HEK293 (cell line): ENCODE data around the gene GAK.

ENCODE experiments used
- CTCF ChIA-PET: fragments of 350-600 bp; formaldehyde crosslinking; extraction: SDS; loops from one replicate; lab custom pipeline; 2021; ENCODE audit warnings: antibody characterized with exemption; lab: Yijun Ruan, JAX
- POLR2A ChIA-PET: fragments of 300-600 bp; formaldehyde crosslinking; extraction: SDS; loops from one replicate; lab custom pipeline; 2020; ENCODE audit warnings: antibody characterized with exemption, inconsistent platforms; lab: Yijun Ruan, JAX
- H3K27ac ChIP-seq: fragments of 200-500 bp; sonication (Bioruptor generic); 2 replicates; pipeline ENCODE4 v1.5.1; 2014; ENCODE audit warnings: low read depth, low read length, control low read depth, inconsistent platforms; ENCODE audit errors: extremely low read depth
- H3K36me3 ChIP-seq, 2 experiments: fragments of 200-500 bp in 1 of 2; sonication (Bioruptor generic) in 1 of 2; 1 replicate in 1 of 2; 2 replicates in 1 of 2; pipeline ENCODE4 v1.5.1; 2014 to 2017; ENCODE audit warnings: inconsistent platforms in 2 of 2, low read length in 2 of 2; ENCODE audit not compliant: control insufficient read depth in 2 of 2, insufficient read depth in 1 of 2
- H3K4me1 ChIP-seq: fragments of 200-500 bp; sonication (Bioruptor generic); 2 replicates; pipeline ENCODE4 v1.5.1; 2014; ENCODE audit warnings: mild to moderate bottlenecking, low read length, inconsistent platforms; ENCODE audit not compliant: control insufficient read depth, insufficient read depth
- H3K4me3 ChIP-seq: 2 replicates; pipeline ENCODE4 v1.5.1; 2011; ENCODE audit warnings: low read depth, mild to moderate bottlenecking, control low read depth, low read length, moderate library complexity
- H3K9me3 ChIP-seq: fragments of 200-500 bp; sonication (Bioruptor generic); 2 replicates; pipeline ENCODE4 v1.5.1; 2014; ENCODE audit warnings: low read depth, low read length, inconsistent platforms; ENCODE audit not compliant: control insufficient read depth, insufficient read depth
- BCL11B ChIP-seq: fragments of 450-650 bp; formaldehyde crosslinking; IDR thresholded peaks from 2 replicates; pipeline ENCODE4 v1.5.1; 2016; ENCODE audit warnings: low read depth, missing biosample characterization, missing genetic modification characterization
- EGR2 ChIP-seq: fragments of 450-650 bp; formaldehyde crosslinking; IDR thresholded peaks from 2 replicates; pipeline ENCODE4 v1.5.1; 2016; ENCODE audit warnings: low read depth, missing biosample characterization, missing genetic modification characterization
- GFI1B ChIP-seq: fragments of 450-650 bp; formaldehyde crosslinking; IDR thresholded peaks from 2 replicates; pipeline ENCODE4 v1.5.1; 2016; ENCODE audit warnings: missing biosample characterization, missing genetic modification characterization
- IKZF3 ChIP-seq: fragments of 450-650 bp; IDR thresholded peaks from 2 replicates; pipeline ENCODE4 v1.5.0; 2018; ENCODE audit warnings: missing biosample characterization, mild to moderate bottlenecking, missing genetic modification characterization, moderate library complexity
- KLF9 ChIP-seq: fragments of 450-650 bp; formaldehyde crosslinking; IDR thresholded peaks from 2 replicates; pipeline ENCODE4 v1.5.1; 2016; ENCODE audit warnings: missing biosample characterization, missing genetic modification characterization, low read depth
- SALL2 ChIP-seq: fragments of 450-650 bp; formaldehyde crosslinking; IDR thresholded peaks from 2 replicates; pipeline ENCODE4 v1.5.0; 2017; ENCODE audit warnings: missing biosample characterization, mild to moderate bottlenecking, missing genetic modification characterization, borderline replicate concordance
- WT1 ChIP-seq: fragments of 450-650 bp; formaldehyde crosslinking; IDR thresholded peaks from 2 replicates; pipeline ENCODE4 v1.5.1; 2016; ENCODE audit warnings: missing biosample characterization, missing genetic modification characterization
- ZFHX2 ChIP-seq: fragments of 450-650 bp; formaldehyde crosslinking; conservative IDR thresholded peaks from 2 replicates; pipeline ENCODE4 v1.5.1; 2016; ENCODE audit warnings: missing biosample characterization, missing genetic modification characterization
- ZNF146 ChIP-seq: fragments of 450-650 bp; formaldehyde crosslinking; IDR thresholded peaks from 2 replicates; pipeline ENCODE4 v1.5.1; 2016; ENCODE audit warnings: missing biosample characterization, missing genetic modification characterization
- ZNF211 ChIP-seq: fragments of 450-650 bp; formaldehyde crosslinking; IDR thresholded peaks from 2 replicates; pipeline ENCODE4 v1.5.1; 2016; ENCODE audit warnings: low read depth, missing biosample characterization, missing genetic modification characterization
- ZNF221 ChIP-seq: fragments of 450-650 bp; formaldehyde crosslinking; IDR thresholded peaks from 2 replicates; pipeline ENCODE4 v1.5.1; 2017; ENCODE audit warnings: missing biosample characterization, missing genetic modification characterization, borderline replicate concordance
- ZNF23 ChIP-seq: fragments of 450-650 bp; formaldehyde crosslinking; IDR thresholded peaks from 2 replicates; pipeline ENCODE4 v1.5.1; 2016; ENCODE audit warnings: missing biosample characterization, missing genetic modification characterization, borderline replicate concordance
- ZNF274 ChIP-seq, 2 experiments: fragments of 200-500 bp in 1 of 2; fragments of 450-650 bp in 1 of 2; sonication (Bioruptor generic) in 1 of 2; formaldehyde crosslinking in 1 of 2; IDR thresholded peaks; 2 replicates each; pipeline versions ENCODE4 v1.5.1 to v1.6.1; 2014 to 2016; ENCODE audit warnings: borderline replicate concordance in 1 of 2, inconsistent platforms in 1 of 2, low read length in 1 of 2, missing biosample characterization in 1 of 2, missing genetic modification characterization in 1 of 2
- ZNF354C ChIP-seq: fragments of 450-650 bp; formaldehyde crosslinking; IDR thresholded peaks from 2 replicates; pipeline ENCODE4 v1.5.1; 2016; ENCODE audit warnings: missing biosample characterization, missing genetic modification characterization, low read depth, borderline replicate concordance
- ZNF416 ChIP-seq: fragments of 450-650 bp; formaldehyde crosslinking; IDR thresholded peaks from 2 replicates; pipeline ENCODE4 v1.5.1; 2016; ENCODE audit warnings: missing biosample characterization, missing genetic modification characterization
- ZNF514 ChIP-seq: fragments of 450-650 bp; formaldehyde crosslinking; IDR thresholded peaks from 2 replicates; pipeline ENCODE4 v1.5.1; 2016; ENCODE audit warnings: missing biosample characterization, missing genetic modification characterization
- ZNF544 ChIP-seq: fragments of 450-650 bp; formaldehyde crosslinking; IDR thresholded peaks from 2 replicates; pipeline ENCODE4 v1.5.0; 2017; ENCODE audit warnings: missing biosample characterization, missing genetic modification characterization
- ZNF555 ChIP-seq: fragments of 450-650 bp; formaldehyde crosslinking; conservative IDR thresholded peaks from 2 replicates; pipeline ENCODE4 v1.5.1; 2017; ENCODE audit warnings: missing biosample characterization, mild to moderate bottlenecking, missing genetic modification characterization, inconsistent platforms
- ZNF585B ChIP-seq: fragments of 450-650 bp; formaldehyde crosslinking; IDR thresholded peaks from 2 replicates; pipeline ENCODE4 v1.5.1; 2016; ENCODE audit warnings: missing biosample characterization, missing genetic modification characterization
- ZNF596 ChIP-seq: fragments of 450-650 bp; IDR thresholded peaks from 2 replicates; pipeline ENCODE4 v1.5.0; 2018; ENCODE audit warnings: missing biosample characterization, mild to moderate bottlenecking, missing genetic modification characterization, moderate library complexity
- TF ChIP-seq, protein P1 (sequence below): fragments of 450-650 bp; formaldehyde crosslinking; IDR thresholded peaks from 2 replicates; pipeline ENCODE4 v1.5.1; 2016; ENCODE audit warnings: missing biosample characterization, missing genetic modification characterization
- TF ChIP-seq, protein P2 (sequence below): sonication (generic); formaldehyde crosslinking; IDR thresholded peaks from 2 replicates; pipeline ENCODE4 v1.8.1; 2022; ENCODE audit warnings: mild to moderate bottlenecking, moderate library complexity, missing genetic modification reagents
- TF ChIP-seq, protein P3 (sequence below): fragments of 450-650 bp; formaldehyde crosslinking; IDR thresholded peaks from 2 replicates; pipeline ENCODE4 v1.5.1; 2016; ENCODE audit warnings: missing biosample characterization, missing genetic modification characterization
- TF ChIP-seq, protein P4 (sequence below): fragments of 450-650 bp; formaldehyde crosslinking; IDR thresholded peaks from 2 replicates; pipeline ENCODE4 v1.5.1; 2016; ENCODE audit warnings: missing biosample characterization, missing genetic modification characterization, low read depth
- TF ChIP-seq, protein P5 (sequence below): fragments of 450-650 bp; formaldehyde crosslinking; IDR thresholded peaks from 2 replicates; pipeline ENCODE4 v1.5.1; 2017; ENCODE audit warnings: missing biosample characterization, missing genetic modification characterization

GAK gene

DNA sequence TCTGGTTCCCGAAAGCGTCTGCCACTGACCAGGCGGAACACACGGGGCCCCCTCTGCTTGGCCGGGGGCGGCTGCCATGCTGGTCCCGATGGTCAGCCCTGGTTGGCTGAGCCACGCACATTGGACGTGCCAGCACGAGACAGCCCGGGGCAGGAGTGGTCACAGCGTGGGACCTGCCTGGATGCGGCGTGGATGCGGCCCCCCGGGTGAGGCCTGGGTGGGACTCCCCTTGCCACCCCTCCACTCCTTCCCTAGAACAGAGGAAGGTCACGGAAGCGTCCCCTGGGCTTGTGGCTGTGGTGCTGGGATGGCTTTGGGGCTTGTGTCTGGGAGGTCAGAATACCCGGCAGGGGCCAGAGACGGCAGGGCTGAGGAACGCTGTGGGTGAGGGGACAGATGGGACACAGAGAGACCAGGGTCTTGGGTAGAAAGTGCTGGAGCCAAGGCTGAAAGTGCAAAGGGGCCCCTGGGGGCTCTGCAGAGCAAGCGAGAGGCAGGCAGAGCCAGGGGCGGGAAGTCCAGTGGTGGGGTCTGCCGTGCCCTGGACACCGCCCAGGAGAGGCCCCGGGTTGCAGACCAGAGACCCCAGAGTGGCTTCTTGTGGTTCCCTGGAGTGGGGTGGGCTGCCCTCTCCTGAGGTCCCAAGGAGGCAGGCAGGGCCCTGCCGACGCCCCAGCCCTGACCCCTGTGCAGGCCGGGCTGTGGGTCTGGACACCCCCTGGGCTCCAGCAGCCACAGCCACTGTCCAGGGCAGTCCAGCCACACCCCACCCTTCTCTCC, 97.6 kb downstream of the GAK start (continued):
- TF ChIP-seq ZNF354C, result no peak
- TF ChIP-seq ZNF221 (tag by site-specific recombination), result no peak
- TF ChIP-seq, protein P1, sequence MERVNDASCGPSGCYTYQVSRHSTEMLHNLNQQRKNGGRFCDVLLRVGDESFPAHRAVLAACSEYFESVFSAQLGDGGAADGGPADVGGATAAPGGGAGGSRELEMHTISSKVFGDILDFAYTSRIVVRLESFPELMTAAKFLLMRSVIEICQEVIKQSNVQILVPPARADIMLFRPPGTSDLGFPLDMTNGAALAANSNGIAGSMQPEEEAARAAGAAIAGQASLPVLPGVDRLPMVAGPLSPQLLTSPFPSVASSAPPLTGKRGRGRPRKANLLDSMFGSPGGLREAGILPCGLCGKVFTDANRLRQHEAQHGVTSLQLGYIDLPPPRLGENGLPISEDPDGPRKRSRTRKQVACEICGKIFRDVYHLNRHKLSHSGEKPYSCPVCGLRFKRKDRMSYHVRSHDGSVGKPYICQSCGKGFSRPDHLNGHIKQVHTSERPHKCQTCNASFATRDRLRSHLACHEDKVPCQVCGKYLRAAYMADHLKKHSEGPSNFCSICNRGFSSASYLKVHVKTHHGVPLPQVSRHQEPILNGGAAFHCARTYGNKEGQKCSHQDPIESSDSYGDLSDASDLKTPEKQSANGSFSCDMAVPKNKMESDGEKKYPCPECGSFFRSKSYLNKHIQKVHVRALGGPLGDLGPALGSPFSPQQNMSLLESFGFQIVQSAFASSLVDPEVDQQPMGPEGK, result no peak

DNA sequence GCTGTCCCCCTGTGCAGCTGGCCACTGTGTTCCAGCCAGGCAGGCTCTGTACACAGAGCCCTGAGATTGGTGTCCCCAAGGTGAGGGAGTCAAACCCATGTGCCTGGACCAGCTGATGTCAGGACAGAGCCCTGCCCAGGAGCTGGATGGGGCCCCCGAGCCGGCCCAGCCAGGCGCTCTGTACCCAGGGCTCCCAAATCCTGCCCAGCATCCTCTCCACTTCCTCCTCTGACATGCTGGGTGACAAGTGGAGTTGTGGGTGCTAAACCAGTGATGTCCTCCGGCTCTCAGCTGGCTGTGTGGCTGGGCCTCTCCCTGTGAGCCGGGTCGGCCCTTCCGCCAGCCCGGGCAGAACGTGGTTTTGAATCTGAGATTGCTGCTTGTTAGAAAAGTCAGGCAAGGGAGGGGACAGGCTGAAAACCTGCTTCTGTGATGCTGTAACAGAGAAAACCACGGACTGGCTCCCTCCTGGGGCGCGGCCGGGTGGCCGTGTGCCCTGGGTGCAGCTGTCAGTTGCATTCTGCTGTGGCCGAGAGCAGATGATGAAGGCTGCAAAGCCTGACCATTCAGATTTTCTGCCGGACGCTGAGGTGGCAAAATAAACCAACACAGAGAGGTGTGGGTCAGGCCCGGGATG, 98.3 kb downstream of the GAK start:
- no peaks in the 10 kb centered on the region for H3K9me3 ChIP-seq
- ChIA-PET CTCF (no interaction called here), POLR2A (no interaction called here)
- H3K36me3 ChIP-seq, result no peaks in the 10 kb centered on the region
- no peak overlapping the region for H3K27ac ChIP-seq
- TF ChIP-seq ZNF416 (tag by site-specific recombination) (no peak), KLF9 (tag by site-specific recombination) (no peak), ZNF146 (tag by site-specific recombination) (no peak), ZNF23 (tag by site-specific recombination) (no peak), BCL11B (tag by site-specific recombination) (no peak), WT1 (tag by site-specific recombination) (no peak), ZNF514 (no peak), GFI1B (no peak), SALL2 (tag by site-specific recombination) (no peak), ZNF585B (tag by site-specific recombination) (no peak), ZNF274 (IDR thresholded peaks at IDR 0.05; ENCODE audit: low read length) (no peak), ZNF274 (tag by site-specific recombination; IDR thresholded peaks at IDR 0.05; ENCODE audit: borderline replicate concordance) (no peak), ZNF211 (tag by site-specific recombination) (no peak), ZNF555 (no peak)
- TF ChIP-seq, protein P2, sequence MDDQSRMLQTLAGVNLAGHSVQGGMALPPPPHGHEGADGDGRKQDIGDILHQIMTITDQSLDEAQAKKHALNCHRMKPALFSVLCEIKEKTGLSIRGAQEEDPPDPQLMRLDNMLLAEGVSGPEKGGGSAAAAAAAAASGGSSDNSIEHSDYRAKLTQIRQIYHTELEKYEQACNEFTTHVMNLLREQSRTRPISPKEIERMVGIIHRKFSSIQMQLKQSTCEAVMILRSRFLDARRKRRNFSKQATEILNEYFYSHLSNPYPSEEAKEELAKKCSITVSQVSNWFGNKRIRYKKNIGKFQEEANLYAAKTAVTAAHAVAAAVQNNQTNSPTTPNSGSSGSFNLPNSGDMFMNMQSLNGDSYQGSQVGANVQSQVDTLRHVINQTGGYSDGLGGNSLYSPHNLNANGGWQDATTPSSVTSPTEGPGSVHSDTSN, result no peak
- no peaks in the 10 kb centered on the region for H3K4me1 ChIP-seq
- no peak overlapping the region for H3K4me3 ChIP-seq

DNA sequence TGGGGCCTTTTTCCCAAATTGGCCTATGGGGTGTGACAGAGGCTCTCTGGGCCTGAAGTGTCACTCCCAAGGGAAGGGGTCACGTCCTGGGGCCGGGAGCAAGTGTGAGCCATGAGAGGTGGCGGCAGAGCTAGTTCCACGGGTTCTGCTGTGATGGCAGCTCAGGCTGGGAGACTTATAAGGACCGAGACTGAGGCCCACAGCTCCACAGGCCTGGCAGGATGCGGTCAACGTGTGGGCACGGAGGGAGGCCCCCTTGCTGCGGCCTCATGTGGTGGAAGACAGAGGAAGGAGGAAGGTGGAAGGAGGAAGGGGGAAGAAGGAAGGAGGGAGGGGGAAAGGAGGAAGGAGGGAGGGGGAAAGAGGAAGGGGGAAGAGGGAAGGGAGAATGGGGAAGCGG, 99.0 kb downstream of the GAK start:
- POLR2A ChIA-PET, result no interaction called here
- Histone ChIP-seq H3K4me3 (no peak overlapping the region), H3K36me3 (no peaks in the 10 kb centered on the region), H3K4me1 (no peaks in the 10 kb centered on the region), H3K9me3 (no peaks in the 10 kb centered on the region), H3K27ac (no peak overlapping the region)
- CTCF ChIA-PET, result no interaction called here
- no peak for TF ChIP-seq ZNF544 (tag by site-specific recombination)
- TF ChIP-seq EGR2 (tag by site-specific recombination), result no peak
- TF ChIP-seq, protein P3, sequence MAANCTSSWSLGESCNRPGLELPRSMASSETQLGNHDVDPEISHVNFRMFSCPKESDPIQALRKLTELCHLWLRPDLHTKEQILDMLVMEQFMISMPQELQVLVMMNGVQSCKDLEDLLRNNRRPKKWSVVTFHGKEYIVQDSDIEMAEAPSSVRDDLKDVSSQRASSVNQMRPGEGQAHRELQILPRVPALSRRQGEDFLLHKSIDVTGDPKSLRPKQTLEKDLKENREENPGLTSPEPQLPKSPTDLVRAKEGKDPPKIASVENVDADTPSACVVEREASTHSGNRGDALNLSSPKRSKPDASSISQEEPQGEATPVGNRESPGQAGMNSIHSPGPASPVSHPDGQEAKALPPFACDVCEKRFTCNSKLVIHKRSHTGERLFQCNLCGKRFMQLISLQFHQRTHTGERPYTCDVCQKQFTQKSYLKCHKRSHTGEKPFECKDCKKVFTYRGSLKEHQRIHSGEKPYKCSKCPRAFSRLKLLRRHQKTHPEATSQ (tag by site-specific recombination), result no peak
- TF ChIP-seq IKZF3 (tag by site-specific recombination), result no peak
- TF ChIP-seq ZFHX2 (tag by site-specific recombination), result no peak
- TF ChIP-seq, protein P4, sequence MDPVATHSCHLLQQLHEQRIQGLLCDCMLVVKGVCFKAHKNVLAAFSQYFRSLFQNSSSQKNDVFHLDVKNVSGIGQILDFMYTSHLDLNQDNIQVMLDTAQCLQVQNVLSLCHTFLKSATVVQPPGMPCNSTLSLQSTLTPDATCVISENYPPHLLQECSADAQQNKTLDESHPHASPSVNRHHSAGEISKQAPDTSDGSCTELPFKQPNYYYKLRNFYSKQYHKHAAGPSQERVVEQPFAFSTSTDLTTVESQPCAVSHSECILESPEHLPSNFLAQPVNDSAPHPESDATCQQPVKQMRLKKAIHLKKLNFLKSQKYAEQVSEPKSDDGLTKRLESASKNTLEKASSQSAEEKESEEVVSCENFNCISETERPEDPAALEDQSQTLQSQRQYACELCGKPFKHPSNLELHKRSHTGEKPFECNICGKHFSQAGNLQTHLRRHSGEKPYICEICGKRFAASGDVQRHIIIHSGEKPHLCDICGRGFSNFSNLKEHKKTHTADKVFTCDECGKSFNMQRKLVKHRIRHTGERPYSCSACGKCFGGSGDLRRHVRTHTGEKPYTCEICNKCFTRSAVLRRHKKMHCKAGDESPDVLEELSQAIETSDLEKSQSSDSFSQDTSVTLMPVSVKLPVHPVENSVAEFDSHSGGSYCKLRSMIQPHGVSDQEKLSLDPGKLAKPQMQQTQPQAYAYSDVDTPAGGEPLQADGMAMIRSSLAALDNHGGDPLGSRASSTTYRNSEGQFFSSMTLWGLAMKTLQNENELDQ (tag by site-specific recombination), result no peak
- TF ChIP-seq, protein P5, sequence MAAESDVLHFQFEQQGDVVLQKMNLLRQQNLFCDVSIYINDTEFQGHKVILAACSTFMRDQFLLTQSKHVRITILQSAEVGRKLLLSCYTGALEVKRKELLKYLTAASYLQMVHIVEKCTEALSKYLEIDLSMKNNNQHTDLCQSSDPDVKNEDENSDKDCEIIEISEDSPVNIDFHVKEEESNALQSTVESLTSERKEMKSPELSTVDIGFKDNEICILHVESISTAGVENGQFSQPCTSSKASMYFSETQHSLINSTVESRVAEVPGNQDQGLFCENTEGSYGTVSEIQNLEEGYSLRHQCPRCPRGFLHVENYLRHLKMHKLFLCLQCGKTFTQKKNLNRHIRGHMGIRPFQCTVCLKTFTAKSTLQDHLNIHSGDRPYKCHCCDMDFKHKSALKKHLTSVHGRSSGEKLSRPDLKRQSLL, result no peak
- TF ChIP-seq ZNF596 (tag by site-specific recombination), result no peak
